Stimulated activated CD4-positive, alpha-beta T cell treated with anti-CD3 and anti-CD28 coated beads, TNF-alpha, amount 100 ng/mL, for 4 hours (primary cell): Measurements from ENCODE around the gene SLC8A1.

Experiments used
- DNase-seq, 3 experiments: peaks; one replicate each; pipeline ENCODE4 v3.0.0-alpha.2; 2020; ENCODE audit warnings: low read depth in 3 of 3

Gene SLC8A1

DNA sequence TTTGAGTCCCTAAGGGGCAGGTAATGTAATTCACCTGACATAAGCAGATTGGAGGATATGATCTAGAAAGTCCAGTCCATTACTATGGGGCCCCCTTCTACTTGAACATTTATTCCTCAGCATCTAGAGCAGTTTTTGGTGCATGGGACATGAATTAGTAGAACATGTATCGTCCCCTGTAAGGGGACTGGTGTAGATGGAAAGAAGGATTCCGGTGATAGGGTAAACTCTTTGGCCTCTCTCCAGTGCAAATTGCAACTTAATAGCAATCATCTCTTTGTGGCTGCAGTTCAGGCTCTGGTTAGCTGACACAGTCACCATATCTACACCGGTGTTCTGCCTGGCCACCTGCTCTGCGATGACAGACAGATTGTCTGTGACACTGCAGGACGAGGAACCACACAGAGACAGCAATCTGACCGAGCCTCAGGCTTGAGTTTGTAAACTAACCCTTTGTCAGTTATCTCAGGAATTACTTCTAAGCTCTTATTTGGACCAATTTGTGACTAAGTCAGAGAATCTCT, 6.4 kb upstream of the SLC8A1 start:
- no peak for DNase-seq

- DNase-seq, result no peak
These were observed 5.9 kb upstream of the SLC8A1 start for GRCh38 chr2:40457837-40458236.

DNA sequence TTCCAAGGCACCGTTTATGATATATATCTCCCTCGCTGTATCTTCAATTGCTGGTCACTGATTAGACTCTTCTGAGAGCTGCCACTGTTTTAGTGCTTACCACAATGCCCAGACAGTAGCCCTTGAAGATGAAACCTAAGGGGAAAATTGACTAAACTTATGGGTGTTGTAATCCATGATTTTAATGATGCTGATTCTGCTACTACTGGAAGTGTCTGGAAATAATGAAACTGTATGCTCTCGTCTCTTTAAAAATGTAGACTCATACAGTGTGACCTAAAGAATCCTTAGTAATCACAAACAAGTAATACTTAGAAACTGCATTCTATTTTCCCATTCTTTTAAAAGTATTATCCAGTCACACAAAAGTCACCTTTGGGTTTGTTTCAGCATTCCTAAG, 5.5 kb upstream of the SLC8A1 start:
- no peak for DNase-seq

- DNase-seq, result no peak
These were observed 5.0 kb upstream of the SLC8A1 start for GRCh38 chr2:40456926-40457325.

- no peak for DNase-seq
These were observed 3.8 kb upstream of the SLC8A1 start for GRCh38 chr2:40455661-40456060.

DNA sequence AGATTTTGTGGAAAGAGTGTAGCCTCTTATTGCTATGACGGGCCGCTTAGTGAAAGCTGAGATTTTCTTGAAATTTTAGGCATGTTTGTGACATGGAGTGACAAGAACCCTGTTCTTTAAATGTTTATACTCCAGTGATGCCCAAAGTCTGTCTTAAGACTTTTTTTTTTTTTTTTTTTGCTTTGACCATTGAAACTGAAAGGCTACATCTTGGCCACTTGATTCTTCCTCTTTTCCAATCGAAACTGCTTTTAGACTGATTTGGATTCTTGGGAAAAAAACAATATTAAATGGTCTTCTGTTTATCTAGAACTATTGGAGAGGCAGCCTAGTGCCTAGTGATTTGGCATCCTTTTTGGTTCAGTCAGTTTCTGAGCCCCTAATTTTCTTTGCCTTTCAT, 2.4 kb upstream of the SLC8A1 start:
- DNase-seq, result no peak

DNA sequence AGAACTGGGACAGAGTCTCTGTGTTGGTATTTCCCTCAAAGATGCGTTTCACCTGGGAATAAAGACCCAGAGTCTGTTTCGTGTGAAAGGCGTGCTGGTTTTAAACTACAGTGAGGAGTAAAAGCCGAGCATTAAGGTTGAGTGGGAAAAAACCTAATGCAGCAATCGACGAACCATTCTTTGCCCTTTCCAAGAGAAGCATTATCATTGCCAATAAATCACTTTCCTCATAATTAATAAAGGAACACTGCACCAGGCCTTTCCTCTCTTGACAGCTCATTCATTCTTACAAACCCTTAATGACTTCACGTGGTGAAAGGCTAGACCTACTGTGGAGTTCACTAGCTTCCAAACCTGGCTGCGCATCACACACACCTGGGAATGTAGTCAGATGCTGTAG, 896 bp upstream of the SLC8A1 start:
- DNase-seq, result no peak

DNA sequence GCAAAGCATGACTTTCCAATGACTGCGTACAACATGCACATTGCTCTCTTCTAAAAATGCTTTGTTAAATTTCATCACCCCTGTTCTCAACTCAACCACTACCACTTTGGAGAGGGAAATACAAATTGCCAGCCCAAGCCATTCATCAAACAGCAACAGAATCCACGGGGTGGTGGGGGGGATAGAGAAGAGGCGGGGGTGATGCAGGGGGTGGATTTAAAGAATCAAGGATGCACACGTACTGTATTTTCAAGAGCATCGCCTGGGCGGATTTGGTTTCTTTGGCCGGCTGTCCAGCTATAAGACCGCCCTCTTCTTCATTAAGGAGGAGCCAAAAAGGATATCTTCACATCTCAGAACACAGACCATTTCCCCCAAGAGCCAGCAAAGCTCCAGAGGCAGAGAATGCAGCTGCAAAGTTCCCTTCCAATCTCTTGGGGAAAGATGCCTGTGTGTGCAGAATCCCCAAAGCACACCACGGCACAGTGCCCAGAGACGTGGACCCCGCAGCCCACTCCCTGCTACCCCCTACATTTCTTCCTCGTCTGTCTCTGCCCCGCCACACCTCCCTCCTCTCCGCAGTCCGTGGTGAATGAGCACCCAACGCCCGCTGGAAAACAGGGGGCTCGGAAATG, 977 bp downstream of the SLC8A1 start:
- no peak for DNase-seq

DNA sequence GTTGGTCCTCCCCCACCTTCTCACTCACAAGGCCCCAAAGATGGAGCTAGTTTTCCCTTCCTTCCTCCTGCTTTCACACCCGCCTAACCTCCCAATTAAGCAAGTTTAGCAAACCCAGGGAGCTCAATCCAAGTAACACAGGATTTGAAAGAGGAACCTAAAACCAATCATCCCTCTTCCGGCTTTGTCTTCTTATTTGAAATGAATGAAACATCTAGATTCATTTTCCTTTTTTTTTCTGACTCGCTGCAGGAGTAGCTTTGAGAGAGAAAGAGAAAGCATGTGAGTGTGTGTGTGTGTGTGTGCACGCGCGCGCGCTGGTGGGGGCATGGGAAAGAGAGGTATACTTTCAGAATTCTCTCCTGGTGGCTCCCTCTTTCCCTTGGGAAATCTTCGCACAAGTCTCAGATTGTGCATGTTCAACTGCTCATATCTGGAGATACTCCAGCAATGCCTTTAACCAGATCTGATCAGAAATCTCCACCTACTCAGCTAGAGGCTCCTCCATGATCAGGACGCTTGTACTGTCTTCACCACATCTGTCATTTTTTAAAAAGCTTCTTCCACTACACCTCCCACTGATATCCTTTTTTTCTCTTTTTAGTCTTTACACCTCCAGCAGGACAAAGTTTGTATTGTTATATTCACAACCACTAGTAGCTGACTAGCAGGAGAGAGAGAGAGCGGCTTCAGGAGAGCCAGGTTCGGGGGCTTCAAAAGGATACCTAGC, 1.7 kb downstream of the SLC8A1 start:
- no peak for DNase-seq

- no peak for DNase-seq
These were observed 3.3 kb downstream of the SLC8A1 start for GRCh38 chr2:40448476-40449079.

DNA sequence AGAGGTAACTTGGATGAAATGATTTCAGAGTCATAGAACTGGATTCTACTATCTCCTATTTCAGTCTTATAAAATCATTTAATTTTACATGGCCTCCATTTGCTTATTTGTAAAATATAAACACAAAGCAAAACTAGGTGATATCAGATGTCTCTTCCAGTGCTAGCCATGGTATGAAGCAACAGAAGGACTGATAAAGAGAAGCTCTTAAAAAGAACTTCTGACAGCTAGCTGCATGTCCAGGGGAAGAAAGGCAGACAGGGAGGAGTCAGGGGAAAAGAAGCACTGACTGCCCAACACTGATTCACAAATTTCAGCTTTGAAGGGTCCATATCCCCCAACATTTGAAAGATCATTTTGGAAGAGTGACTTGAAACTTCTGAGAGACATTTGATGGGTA, 6.4 kb downstream of the SLC8A1 start:
- DNase-seq, result no peak

- no peak for DNase-seq
These were observed 11.1 kb downstream of the SLC8A1 start for GRCh38 chr2:40440835-40441234.

- no peak for DNase-seq
These were observed 12.4 kb downstream of the SLC8A1 start for GRCh38 chr2:40439473-40439872.

DNA sequence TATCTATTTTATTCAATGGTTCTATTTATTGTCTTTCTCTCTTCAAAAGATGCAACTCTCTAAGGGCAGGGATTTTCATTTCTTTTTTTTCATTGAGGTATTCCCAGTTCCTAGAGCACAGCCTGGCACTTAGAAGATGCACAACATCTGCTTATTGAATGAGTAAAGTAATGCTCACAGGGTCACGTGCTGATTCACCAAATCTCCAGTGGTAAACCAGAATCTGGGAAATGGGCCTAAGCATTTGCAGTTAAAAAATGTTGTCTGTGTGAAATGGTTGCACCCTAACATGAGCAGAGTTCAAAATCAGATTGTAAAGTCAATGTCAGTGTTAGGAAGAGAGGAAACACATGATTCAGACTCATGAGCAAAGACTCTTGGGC, 15.8 kb downstream of the SLC8A1 start:
- DNase-seq, result no peak

DNA sequence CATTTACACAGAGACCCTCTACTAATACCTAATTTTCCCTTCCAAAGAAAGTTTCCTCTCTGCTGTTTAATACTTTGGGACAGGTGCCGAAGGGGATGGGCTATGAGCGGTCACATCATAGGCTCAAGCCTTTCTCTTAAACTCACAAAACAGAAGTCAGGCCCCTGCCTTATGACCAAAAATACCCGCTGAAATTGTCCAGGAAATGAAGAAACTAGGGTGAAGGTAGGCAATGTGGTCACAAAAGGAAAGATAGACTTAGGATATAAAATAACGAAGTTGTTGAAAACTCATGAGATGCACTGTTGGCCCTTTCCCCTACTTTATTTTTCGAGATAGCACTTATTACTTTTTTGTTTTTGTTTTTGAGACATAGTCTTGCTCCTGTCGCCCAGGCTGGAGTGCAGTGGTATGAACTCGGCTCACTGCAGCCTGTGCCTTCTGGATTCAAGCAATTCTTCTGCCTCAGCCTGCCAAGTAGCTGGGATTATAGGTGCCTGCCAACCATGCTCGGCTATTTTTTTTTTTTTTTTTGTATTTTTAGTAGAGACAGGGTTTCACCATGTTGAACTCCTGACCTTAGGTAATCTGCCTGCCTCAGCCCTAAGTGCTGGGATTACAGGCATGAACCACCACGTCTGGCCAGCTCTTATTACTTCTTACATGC, 16.3 kb downstream of the SLC8A1 start:
- DNase-seq, result no peak

- no peak for DNase-seq
These were observed 17.1 kb downstream of the SLC8A1 start for GRCh38 chr2:40434731-40435271.

DNA sequence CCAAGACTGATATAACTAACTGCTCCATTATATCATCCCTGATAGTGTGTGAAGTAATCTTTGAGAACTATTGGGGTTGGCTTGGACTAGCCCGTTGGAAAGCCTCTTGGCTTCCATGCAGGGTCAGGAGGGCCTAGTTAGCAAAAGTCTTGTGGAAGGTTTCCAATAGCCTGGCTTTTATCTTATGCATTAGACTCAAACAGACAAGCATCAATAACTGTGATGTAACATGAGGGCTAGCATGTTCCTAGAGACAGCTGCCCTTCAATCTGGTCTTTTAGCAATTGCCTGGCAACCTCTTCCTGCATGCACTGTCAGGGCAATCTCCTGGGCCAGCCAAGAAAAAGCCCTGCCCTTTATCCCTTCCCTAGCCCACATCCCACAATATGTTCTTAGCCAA, 18.2 kb downstream of the SLC8A1 start:
- no peak for DNase-seq

GRCh38 chr2:40432921-40433483, 18.9 kb downstream of the SLC8A1 start:
- no peak for DNase-seq

DNA sequence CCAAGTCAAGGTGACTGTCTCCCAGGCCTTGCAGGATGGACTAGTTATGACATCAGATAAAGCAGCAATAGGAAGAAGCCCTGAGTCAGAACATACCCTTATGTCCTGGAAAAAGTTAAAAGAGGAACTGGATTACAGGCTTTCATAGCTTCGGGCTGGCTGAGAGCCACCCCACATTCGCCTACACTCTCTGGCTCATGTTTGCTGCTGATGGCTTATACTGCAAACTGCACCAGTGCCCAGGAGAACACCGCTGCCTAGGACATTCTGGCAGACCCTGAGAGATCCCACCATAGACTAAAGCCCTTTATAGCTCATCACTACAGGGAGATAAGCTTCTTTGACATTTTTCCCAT, 20.3 kb downstream of the SLC8A1 start:
- no peak for DNase-seq

- DNase-seq, result no peak
These were observed 20.9 kb downstream of the SLC8A1 start for GRCh38 chr2:40430776-40431599.

GRCh38 chr2:40428439-40428838, 23.5 kb downstream of the SLC8A1 start:
- no peak for DNase-seq
